Fibroblast of villous mesenchyme (primary cell): ENCODE measurements around the gene IPO13. TPM values are rescaled to one million over a fixed set of nuclear protein-coding genes. Genes with fewer than 3 reads are reported as not detected.

ENCODE experiments used
- DNase-seq: peaks from one replicate; pipeline ENCODE4 v3.0.0-alpha.2; 2010; ENCODE audit warnings: low read depth
- H3K4me3 ChIP-seq: 2 replicates; pipeline ENCODE4 v1.5.1; 2011; ENCODE audit warnings: low read depth, mild to moderate bottlenecking, low read length
- total RNA-seq: library from RNA; depleted of rRNA; stranded (reverse); fragments of >200 nt; gene quantifications from 2 replicates; pipeline ENCODE4 v1.2.3, GENCODE V29; 2012
- TF ChIP-seq, protein P1 (sequence below): IDR thresholded peaks from 2 replicates; pipeline ENCODE4 v1.5.1; 2012; ENCODE audit warnings: low read depth, mild to moderate bottlenecking, low read length; ENCODE audit not compliant: insufficient read depth

The IPO13 gene
- total RNA-seq, 1 donor = 20.7 TPM

DNA sequence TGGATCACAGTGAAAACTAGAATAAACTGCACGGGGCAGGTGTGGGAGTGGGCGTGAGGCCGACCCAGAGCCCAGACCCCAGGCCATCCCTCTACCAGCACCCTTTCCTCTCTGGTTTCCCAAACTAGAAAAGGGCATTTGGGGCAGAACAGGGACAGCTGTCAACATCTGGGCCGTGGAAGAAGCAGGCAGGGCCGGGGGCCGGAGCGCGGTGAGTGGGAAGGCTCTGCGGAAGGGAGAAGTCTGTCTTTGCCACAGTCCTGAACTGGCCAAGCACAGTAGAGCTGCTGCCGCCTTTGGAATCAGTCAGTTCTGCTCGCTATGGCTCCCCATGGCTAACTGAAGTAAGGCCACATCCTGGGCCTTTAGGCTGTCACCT lies 51.2 kb downstream of the IPO13 start:
- DNase-seq = no peak
- H3K4me3 ChIP-seq = no peak overlapping the region
- TF ChIP-seq, protein P1, sequence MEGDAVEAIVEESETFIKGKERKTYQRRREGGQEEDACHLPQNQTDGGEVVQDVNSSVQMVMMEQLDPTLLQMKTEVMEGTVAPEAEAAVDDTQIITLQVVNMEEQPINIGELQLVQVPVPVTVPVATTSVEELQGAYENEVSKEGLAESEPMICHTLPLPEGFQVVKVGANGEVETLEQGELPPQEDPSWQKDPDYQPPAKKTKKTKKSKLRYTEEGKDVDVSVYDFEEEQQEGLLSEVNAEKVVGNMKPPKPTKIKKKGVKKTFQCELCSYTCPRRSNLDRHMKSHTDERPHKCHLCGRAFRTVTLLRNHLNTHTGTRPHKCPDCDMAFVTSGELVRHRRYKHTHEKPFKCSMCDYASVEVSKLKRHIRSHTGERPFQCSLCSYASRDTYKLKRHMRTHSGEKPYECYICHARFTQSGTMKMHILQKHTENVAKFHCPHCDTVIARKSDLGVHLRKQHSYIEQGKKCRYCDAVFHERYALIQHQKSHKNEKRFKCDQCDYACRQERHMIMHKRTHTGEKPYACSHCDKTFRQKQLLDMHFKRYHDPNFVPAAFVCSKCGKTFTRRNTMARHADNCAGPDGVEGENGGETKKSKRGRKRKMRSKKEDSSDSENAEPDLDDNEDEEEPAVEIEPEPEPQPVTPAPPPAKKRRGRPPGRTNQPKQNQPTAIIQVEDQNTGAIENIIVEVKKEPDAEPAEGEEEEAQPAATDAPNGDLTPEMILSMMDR = no peak

DNA sequence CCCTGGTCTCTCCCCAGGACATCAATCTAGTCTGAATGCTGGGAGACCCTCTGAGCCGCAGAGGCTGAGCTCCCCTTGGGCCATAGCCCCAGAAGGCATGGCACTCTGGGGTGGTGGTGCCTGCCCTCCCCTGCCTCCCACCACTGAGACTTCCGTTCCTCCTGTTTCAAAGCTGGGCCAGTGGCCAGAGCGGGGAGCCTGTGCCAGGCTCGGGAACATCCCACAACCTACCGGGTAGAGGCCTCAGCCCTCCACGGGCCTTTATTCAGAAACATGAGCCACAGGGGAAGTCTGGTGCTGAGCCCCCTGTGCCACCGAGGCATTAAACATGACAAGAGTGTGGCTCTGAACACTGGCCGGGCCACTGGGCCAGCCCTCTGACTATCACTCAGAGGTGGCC lies 52.7 kb downstream of the IPO13 start:
- TF ChIP-seq, protein P1 = no peak
- no peak for DNase-seq
- no peak overlapping the region for H3K4me3 ChIP-seq

DNA sequence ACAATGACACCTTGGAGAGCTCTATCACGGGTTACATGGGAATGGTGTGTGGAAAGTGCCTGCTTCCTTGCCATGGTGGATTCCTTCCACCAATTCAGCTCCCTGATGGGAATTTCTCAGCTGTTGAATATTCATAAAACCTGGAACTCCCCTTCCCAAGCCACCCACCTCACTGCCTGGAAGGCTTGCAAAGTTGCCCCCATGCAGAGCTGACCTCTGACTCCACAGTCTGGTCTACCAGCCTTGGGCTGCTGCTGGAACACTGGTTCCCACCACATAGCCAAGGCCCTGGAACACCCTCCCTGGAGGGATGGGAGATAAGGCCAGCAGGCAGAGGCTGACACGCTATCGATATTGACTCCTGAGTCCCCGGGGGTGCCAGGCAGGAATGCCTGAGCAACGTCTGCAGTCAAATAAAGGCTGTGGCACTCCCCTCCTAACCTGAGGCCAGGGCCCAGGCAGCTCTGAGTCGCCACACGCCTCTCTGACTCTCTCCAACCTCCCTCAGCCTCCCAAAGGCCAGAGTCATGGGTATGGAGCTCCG lies 53.4 kb downstream of the IPO13 start:
- no peak for DNase-seq
- TF ChIP-seq, protein P1 = no peak
- no peak overlapping the region for H3K4me3 ChIP-seq

DNA sequence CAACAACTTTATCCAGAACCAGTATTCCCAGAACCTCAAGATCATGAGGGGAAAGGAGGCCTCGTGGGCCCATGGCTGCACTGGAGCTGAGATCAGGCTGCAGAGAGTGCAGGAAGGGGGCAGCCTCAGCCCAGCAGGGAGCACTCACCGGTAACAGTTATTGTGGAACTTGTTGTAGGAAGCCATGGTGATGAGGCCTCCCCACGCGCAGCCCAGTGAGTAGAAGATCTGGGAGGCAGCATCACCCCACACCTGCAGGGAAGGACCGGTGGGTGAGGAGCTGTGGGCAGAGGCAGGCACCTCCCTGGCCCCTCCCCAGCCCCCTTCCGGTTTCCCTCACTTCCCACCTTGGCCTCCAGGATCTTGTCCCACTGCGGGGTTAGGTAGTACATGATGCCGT lies 55.4 kb downstream of the IPO13 start:
- DNase-seq = no peak
- H3K4me3 ChIP-seq = no peak overlapping the region
- TF ChIP-seq, protein P1 = no peak

DNA sequence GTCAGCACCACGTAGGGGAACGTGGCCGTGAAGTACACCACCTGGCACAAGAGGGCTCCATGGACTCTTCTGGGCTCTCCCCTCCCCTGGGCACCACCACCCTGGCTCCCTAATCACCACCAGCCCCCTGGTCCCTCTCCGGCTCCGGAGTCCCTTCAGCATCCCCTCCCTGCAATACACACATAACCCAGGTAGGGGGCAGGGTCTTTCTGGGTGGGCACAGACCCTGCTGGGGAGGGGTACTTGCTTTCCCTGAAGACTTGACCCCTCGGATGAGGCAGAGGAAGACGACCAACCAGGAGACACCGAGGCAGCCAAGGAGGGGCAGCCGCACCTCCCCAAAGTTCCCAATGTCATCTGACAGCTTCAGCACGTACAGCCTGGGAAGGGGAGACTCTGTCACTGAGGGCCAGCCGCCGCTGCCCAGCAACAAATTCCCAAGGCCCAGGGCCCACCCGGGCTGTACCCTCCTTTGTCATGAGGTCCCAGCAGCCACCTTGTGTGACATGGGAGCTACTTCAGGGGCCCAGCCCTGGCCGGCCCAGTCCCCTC lies 55.9 kb downstream of the IPO13 start:
- DNase-seq = no peak
- H3K4me3 ChIP-seq = no peak overlapping the region
- TF ChIP-seq, protein P1 = peak; percentile 26

DNA sequence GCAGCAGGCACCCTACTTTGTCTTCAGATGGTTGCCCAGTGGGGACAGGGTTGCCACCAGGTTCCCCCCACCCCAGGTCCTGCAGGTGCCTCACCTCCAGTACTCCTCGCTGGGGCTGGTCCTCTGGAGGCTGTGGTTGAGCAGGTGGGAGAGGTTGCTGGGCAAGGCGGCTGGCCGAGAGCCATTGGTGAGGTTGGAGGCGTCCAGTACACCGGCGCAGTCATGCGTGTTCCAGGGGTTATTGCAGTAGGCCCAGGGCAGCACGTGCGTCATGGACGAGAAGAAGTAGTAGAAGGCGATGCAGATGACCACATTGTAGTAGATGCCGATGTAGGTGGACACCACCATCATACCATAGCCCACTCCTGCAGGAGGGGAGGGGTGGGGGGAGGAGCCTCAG lies 61.5 kb downstream of the IPO13 start:
- TF ChIP-seq, protein P1 = no peak
- DNase-seq = no peak
- no peak overlapping the region for H3K4me3 ChIP-seq

DNA sequence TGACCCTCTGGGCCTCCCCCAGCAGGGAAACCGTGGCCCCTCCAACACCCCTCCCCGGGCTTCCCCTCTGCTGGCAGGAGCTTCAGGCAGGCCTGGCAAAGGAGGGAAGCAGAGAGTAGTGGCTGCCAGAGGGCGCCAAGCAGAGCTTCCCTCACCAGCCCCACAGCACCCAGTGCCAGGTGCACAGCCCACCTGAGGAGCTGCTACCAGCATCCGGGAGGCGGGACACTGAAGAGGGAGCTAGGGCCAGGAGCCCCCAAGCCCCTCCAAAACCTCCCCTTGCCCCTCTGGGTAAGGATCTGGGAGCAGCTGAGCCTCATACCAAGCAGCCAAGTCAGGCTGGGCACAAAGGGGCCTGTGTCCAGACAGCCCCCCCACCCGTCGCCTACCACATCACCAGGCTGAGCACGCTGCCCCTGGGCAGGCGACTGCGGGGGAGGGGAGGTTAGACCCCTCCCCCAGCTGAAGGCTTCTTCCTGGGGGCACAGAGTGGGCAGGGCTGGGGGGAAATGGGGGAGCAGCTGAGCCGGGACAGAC lies 64.3 kb downstream of the IPO13 start:
- H3K4me3 ChIP-seq = no peak overlapping the region
- TF ChIP-seq, protein P1 = no peak
- no peak for DNase-seq
